ENCODE measurements around the gene RGL1.

DNA sequence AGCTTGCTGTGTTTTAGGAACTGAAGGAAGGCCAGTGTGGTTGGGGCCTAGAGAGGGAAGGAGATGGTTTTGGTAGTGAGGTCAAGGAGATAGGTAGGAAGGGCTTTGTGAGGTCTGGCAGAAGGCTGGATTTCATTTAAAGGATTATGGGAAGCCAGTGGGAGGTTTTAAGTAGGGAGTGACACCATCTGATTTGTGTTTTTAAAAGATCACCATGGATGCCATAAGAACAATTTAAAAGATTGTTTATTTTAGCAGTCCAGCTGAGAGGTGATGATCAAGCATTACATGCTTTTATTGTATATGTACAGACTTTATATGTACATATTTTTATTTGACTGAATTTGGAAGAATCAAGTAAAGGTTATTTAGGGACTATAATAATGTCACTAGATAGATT lies 26.4 kb downstream of the RGL1 start:
- TF ChIP-seq JUN (IDR thresholded peaks at IDR 0.05; ENCODE audit: borderline replicate concordance, insufficient read depth, insufficient read length, low read depth) (no peak), EZH2 (IDR thresholded peaks at IDR 0.05; ENCODE audit: borderline replicate concordance, low read depth, low read length, severe bottlenecking) (no peak)
- TF ChIP-seq, protein P1, sequence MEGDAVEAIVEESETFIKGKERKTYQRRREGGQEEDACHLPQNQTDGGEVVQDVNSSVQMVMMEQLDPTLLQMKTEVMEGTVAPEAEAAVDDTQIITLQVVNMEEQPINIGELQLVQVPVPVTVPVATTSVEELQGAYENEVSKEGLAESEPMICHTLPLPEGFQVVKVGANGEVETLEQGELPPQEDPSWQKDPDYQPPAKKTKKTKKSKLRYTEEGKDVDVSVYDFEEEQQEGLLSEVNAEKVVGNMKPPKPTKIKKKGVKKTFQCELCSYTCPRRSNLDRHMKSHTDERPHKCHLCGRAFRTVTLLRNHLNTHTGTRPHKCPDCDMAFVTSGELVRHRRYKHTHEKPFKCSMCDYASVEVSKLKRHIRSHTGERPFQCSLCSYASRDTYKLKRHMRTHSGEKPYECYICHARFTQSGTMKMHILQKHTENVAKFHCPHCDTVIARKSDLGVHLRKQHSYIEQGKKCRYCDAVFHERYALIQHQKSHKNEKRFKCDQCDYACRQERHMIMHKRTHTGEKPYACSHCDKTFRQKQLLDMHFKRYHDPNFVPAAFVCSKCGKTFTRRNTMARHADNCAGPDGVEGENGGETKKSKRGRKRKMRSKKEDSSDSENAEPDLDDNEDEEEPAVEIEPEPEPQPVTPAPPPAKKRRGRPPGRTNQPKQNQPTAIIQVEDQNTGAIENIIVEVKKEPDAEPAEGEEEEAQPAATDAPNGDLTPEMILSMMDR (IDR thresholded peaks at IDR 0.05; ENCODE audit: extremely low read depth in 1 of 2, insufficient read depth in 1 of 2, low read depth in 1 of 2, low read length in 2 of 2): no peak

Data from endothelial cell of umbilical vein (primary cell).